Stimulated activated CD4-positive, alpha-beta T cell treated with anti-CD3 and anti-CD28 coated beads, TNF-alpha, amount 100 ng/mL, for 1 hour (primary cell): ENCODE measurements around the gene HIPK3.
"Not testable (repeated sequence)": the region's sequence is repeated elsewhere in the genome, so short reads cannot be mapped to it uniquely, and the experiment has no call there.

Experiments used
- DNase-seq, 3 donors: peaks; one replicate each; pipeline ENCODE4 v3.0.0-alpha.2; 2020; ENCODE audit warnings: low read depth in 3 of 3, low spot score in 1 of 3

HIPK3 gene

GRCh38 chr11:33303541-33303940, 46.4 kb downstream of the HIPK3 start:
- no peak for DNase-seq

GRCh38 chr11:33306821-33307220, 49.6 kb downstream of the HIPK3 start:
- not testable (repeated sequence) for DNase-seq

- DNase-seq: no peak
These were observed 50.8 kb downstream of the HIPK3 start for GRCh38 chr11:33307984-33308383.

GRCh38 chr11:33309118-33309517, 51.9 kb downstream of the HIPK3 start:
- DNase-seq: no peak

- DNase-seq: no peak
These were observed 53.7 kb downstream of the HIPK3 start for GRCh38 chr11:33310720-33311500.

GRCh38 chr11:33311680-33312079, 54.5 kb downstream of the HIPK3 start:
- DNase-seq: no peak

GRCh38 chr11:33315822-33316221, 58.6 kb downstream of the HIPK3 start:
- DNase-seq: no peak

- DNase-seq: no peak
These were observed 60.5 kb downstream of the HIPK3 start for GRCh38 chr11:33317662-33318061.

- no peak for DNase-seq
These were observed 63.0 kb downstream of the HIPK3 start for GRCh38 chr11:33320016-33320813.

GRCh38 chr11:33320814-33321330, 63.7 kb downstream of the HIPK3 start:
- DNase-seq: no peak

- DNase-seq: no peak
These were observed 64.2 kb downstream of the HIPK3 start for GRCh38 chr11:33321422-33321821.

GRCh38 chr11:33323421-33323820, 66.2 kb downstream of the HIPK3 start:
- DNase-seq: no peak

- DNase-seq: no peak
These were observed 67.3 kb downstream of the HIPK3 start for GRCh38 chr11:33324302-33324985.

- no peak for DNase-seq
These were observed 68.3 kb downstream of the HIPK3 start for GRCh38 chr11:33325451-33325850.

- peak in 1 of 3 donors; percentile 6 for DNase-seq
These were observed 72.6 kb downstream of the HIPK3 start for GRCh38 chr11:33329705-33330329.

GRCh38 chr11:33333816-33334215, 76.6 kb downstream of the HIPK3 start:
- DNase-seq: no peak

GRCh38 chr11:33334627-33335026, 77.4 kb downstream of the HIPK3 start:
- DNase-seq: no peak

GRCh38 chr11:33339247-33339646, 82.1 kb downstream of the HIPK3 start:
- DNase-seq: no peak

GRCh38 chr11:33344611-33345010, 87.4 kb downstream of the HIPK3 start:
- DNase-seq: no peak

GRCh38 chr11:33347490-33348125, 90.4 kb downstream of the HIPK3 start:
- no peak for DNase-seq

GRCh38 chr11:33350287-33350686, 93.1 kb downstream of the HIPK3 start:
- DNase-seq: no peak
